H9 (cell line): ENCODE results near the gene PSKH1. TPM values are rescaled to one million over a fixed set of nuclear protein-coding genes. Genes with fewer than 3 reads are reported as not detected.
A peak's percentile ranks its signal among the peaks of the same experiment; 100 is the strongest.

Experiments used
- DNase-seq: peaks from one replicate; pipeline ENCODE4 v3.0.0-alpha.2; 2017
- H2AFZ ChIP-seq: one replicate; pipeline ENCODE4 v1.6.1; 2013; ENCODE audit warnings: mild to moderate bottlenecking, low read length, control low read depth, moderate library complexity
- H2AK5ac ChIP-seq: 2 replicates; pipeline ENCODE4 v1.6.1; 2013; ENCODE audit warnings: low read length, control low read depth, mixed read lengths; ENCODE audit not compliant: insufficient read length
- H2BK120ac ChIP-seq: one replicate; pipeline ENCODE4 v1.6.1; 2013; ENCODE audit warnings: low read depth, mild to moderate bottlenecking, low read length, control low read depth, inconsistent platforms; ENCODE audit not compliant: poor library complexity, severe bottlenecking
- H2BK12ac ChIP-seq: 2 replicates; pipeline ENCODE4 v1.6.1; 2013; ENCODE audit warnings: low read length, control low read depth, mixed read lengths, low read depth; ENCODE audit not compliant: insufficient read length
- H2BK15ac ChIP-seq: 2 replicates; pipeline ENCODE4 v1.6.1; 2013; ENCODE audit warnings: low read depth, low read length, control low read depth
- H2BK20ac ChIP-seq: one replicate; pipeline ENCODE4 v1.6.1; 2013; ENCODE audit warnings: low read depth, mild to moderate bottlenecking, low read length, control low read depth, inconsistent platforms; ENCODE audit not compliant: poor library complexity, severe bottlenecking
- H2BK5ac ChIP-seq: 2 replicates; pipeline ENCODE4 v1.6.1; 2013; ENCODE audit warnings: low read length, control low read depth, mixed read lengths; ENCODE audit not compliant: insufficient read length
- H3K14ac ChIP-seq: 2 replicates; pipeline ENCODE4 v1.6.1; 2013; ENCODE audit warnings: low read length, control low read depth; ENCODE audit not compliant: insufficient read depth
- H3K18ac ChIP-seq: 2 replicates; pipeline ENCODE4 v1.6.1; 2013; ENCODE audit warnings: low read depth, mild to moderate bottlenecking, mixed read lengths, low read length, control low read depth; ENCODE audit not compliant: insufficient read length
- H3K23ac ChIP-seq: 2 replicates; pipeline ENCODE4 v1.6.1; 2013; ENCODE audit warnings: low read length, control low read depth, mixed read lengths, low read depth; ENCODE audit not compliant: insufficient read length
- H3K23me2 ChIP-seq: 2 replicates; pipeline ENCODE4 v1.6.1; 2013; ENCODE audit warnings: low read depth, mild to moderate bottlenecking, mixed read lengths, low read length, control low read depth; ENCODE audit not compliant: insufficient read length, poor library complexity, severe bottlenecking
- H3K27ac ChIP-seq: 2 replicates; pipeline ENCODE4 v1.5.1; 2013; ENCODE audit warnings: low read length, control low read depth, mixed read lengths, low read depth; ENCODE audit not compliant: insufficient read length
- H3K27me3 ChIP-seq: 2 replicates; pipeline ENCODE4 v1.6.1; 2013; ENCODE audit warnings: low read length, control low read depth, inconsistent platforms; ENCODE audit not compliant: insufficient read depth
- H3K4ac ChIP-seq: 2 replicates; pipeline ENCODE4 v1.6.1; 2013; ENCODE audit warnings: low read depth, mild to moderate bottlenecking, control low read depth, inconsistent platforms, low read length, moderate library complexity
- H3K4me1 ChIP-seq: 2 replicates; pipeline ENCODE4 v1.6.1; 2013; ENCODE audit warnings: low read length, control low read depth, inconsistent platforms; ENCODE audit not compliant: insufficient read depth
- H3K4me2 ChIP-seq: 2 replicates; pipeline ENCODE4 v1.6.1; 2013; ENCODE audit warnings: low read length, control low read depth, mixed read lengths; ENCODE audit not compliant: insufficient read length, insufficient read depth
- H3K56ac ChIP-seq: 2 replicates; pipeline ENCODE4 v1.6.1; 2013; ENCODE audit warnings: low read depth, mild to moderate bottlenecking, mixed read lengths, low read length, control low read depth; ENCODE audit not compliant: insufficient read length
- H3K79me1 ChIP-seq: 2 replicates; pipeline ENCODE4 v1.6.1; 2013; ENCODE audit warnings: low read depth, mild to moderate bottlenecking, moderate library complexity, low read length, control low read depth, inconsistent platforms; ENCODE audit not compliant: insufficient read depth, poor library complexity, severe bottlenecking
- H3K79me2 ChIP-seq: 2 replicates; pipeline ENCODE4 v1.6.1; 2013; ENCODE audit warnings: low read length, control low read depth, inconsistent platforms; ENCODE audit not compliant: insufficient read depth
- H3K9ac ChIP-seq: 2 replicates; pipeline ENCODE4 v1.6.1; 2013; ENCODE audit warnings: low read length, control low read depth, mixed read lengths; ENCODE audit not compliant: insufficient read length; ENCODE audit errors: extremely low read depth
- H3K9me3 ChIP-seq: one replicate; pipeline ENCODE4 v1.6.1; 2013; ENCODE audit warnings: low read depth, low read length, inconsistent platforms; ENCODE audit not compliant: control insufficient read depth
- H3T11ph ChIP-seq: one replicate; pipeline ENCODE4 v1.6.1; 2013; ENCODE audit warnings: mild to moderate bottlenecking, low read length, control low read depth, inconsistent platforms
- H4K20me1 ChIP-seq: one replicate; pipeline ENCODE4 v1.6.1; 2013; ENCODE audit not compliant: control insufficient read depth, insufficient read length, insufficient read depth
- H4K5ac ChIP-seq: 2 replicates; pipeline ENCODE4 v1.6.1; 2013; ENCODE audit warnings: low read depth, mild to moderate bottlenecking, mixed read lengths, low read length, control low read depth; ENCODE audit not compliant: insufficient read length
- H4K8ac ChIP-seq: replicated peaks from 2 replicates; pipeline ENCODE4 v1.6.1; 2013; ENCODE audit warnings: low read length, control low read depth, mixed read lengths, low read depth; ENCODE audit not compliant: insufficient read length
- H4K91ac ChIP-seq: 2 replicates; pipeline ENCODE4 v1.6.1; 2013; ENCODE audit warnings: low read depth, mild to moderate bottlenecking, moderate library complexity, mixed read lengths, low read length, control low read depth; ENCODE audit not compliant: insufficient read length
- H3K27ac Mint-ChIP-seq, 3 experiments: 2 replicates in 2 of 3; 3 replicates in 1 of 3; pipeline ENCODE4 v1.8.0; 2020 to 2021; ENCODE audit warnings: mixed read lengths in 3 of 3, mild to moderate bottlenecking in 1 of 3, moderate library complexity in 1 of 3
- H3K27me3 Mint-ChIP-seq: 2 replicates; pipeline ENCODE4 v1.8.0; 2021; ENCODE audit warnings: low read depth, mild to moderate bottlenecking, moderate library complexity, mixed read lengths
- H3K36me3 Mint-ChIP-seq, 3 experiments: 2 replicates in 2 of 3; 3 replicates in 1 of 3; pipeline ENCODE4 v1.8.0; 2020 to 2021; ENCODE audit warnings: low read depth in 3 of 3, mixed read lengths in 3 of 3; ENCODE audit not compliant: insufficient read depth in 1 of 3
- H3K4me1 Mint-ChIP-seq, 2 experiments: 2 replicates each; pipeline ENCODE4 v1.8.0; 2020; ENCODE audit warnings: mixed read lengths in 2 of 2
- H3K4me3 Mint-ChIP-seq, 2 experiments: 2 replicates in 1 of 2; 3 replicates in 1 of 2; pipeline ENCODE4 v1.8.0; 2020 to 2021; ENCODE audit warnings: mild to moderate bottlenecking in 2 of 2, mixed read lengths in 2 of 2, moderate library complexity in 1 of 2
- H3K9me3 Mint-ChIP-seq, 2 experiments: 2 replicates in 1 of 2; 3 replicates in 1 of 2; pipeline ENCODE4 v1.8.0; 2020; ENCODE audit warnings: mild to moderate bottlenecking in 2 of 2, mixed read lengths in 2 of 2, moderate library complexity in 1 of 2
- CTCF ChIP-seq: fragments of 200-600 bp; sonication (generic); conservative IDR thresholded peaks from 3 replicates; pipeline ENCODE4 v1.8.0; 2021; ENCODE audit warnings: antibody characterized with exemption, mild to moderate bottlenecking
- WGBS: extraction: QIAGEN DNeasy Blood & Tissue Kit; methylation state at CpG from one replicate; pipeline ENCODE4 v1.1.7; 2013; ENCODE audit warnings: missing lambda C conversion rate, low lambda C conversion rate, mixed read lengths; ENCODE audit not compliant: insufficient read length; ENCODE audit errors: extremely low coverage; 5-methylcytosine and 5-hydroxymethylcytosine counted together
- total RNA-seq: library from RNA; stranded (reverse); gene quantifications from 2 replicates; pipeline ENCODE4 v1.2.1, GENCODE V29; 2021

The PSKH1 gene
- total RNA-seq, 1 experiment from 2014 or later = 29.1 TPM

DNA sequence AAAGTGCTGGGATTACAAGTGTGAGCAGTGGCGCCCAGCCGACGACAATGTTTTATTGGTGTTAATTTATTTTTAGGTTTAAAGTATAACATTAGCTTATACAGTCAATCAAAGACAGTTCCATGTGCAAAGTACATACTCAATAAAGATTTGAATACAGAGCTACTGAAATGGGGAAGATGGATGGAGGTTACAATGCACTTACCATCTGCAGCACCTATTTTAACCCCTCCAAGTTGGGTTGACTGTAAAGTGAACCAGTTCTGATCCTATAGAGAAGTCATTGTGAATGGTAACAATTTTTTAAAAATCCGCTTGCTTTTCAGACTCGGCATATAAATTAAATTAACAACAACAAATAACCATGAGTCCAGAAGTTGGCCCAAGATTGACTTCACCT, 679 bp upstream of the PSKH1 start:
- no peak overlapping the region for H3K23ac ChIP-seq
- no peak overlapping the region for H3K27ac ChIP-seq
- peaks cover 6% of the 10 kb centered on the region for H3K23me2 ChIP-seq
- H3K56ac ChIP-seq = no peak overlapping the region
- no peak overlapping the region for H2AK5ac ChIP-seq
- DNase-seq = no peak
- Mint-ChIP-seq H3K36me3 (no peaks in the 10 kb centered on the region), H3K4me3 (peak overlapping the region; percentile 95 to 98), H3K9me3 (no peaks in the 10 kb centered on the region), H3K27ac (peak overlapping the region; percentile 75 to 96 (median 93); a peak in 6 of 7 replicates), H3K4me1 (peaks cover 16 to 19% of the 10 kb centered on the region in 2 experiments), H3K27me3 (no peaks in the 10 kb centered on the region)
- H3K4ac ChIP-seq = no peak overlapping the region
- no peak overlapping the region for H4K5ac ChIP-seq
- H3K4me1 ChIP-seq = no peaks in the 10 kb centered on the region
- H3K18ac ChIP-seq = no peak overlapping the region
- peaks cover 8% of the 10 kb centered on the region; the same call in 1 of the 2 replicates for H3K79me2 ChIP-seq
- H2BK15ac ChIP-seq = no peak overlapping the region
- no peak overlapping the region for H2BK20ac ChIP-seq
- no peak overlapping the region for H2BK5ac ChIP-seq
- no CpG with 5 or more reads among the region's 5 CpGs for WGBS
- peaks cover 7% of the 10 kb centered on the region for H3K79me1 ChIP-seq
- no peaks in the 10 kb centered on the region for H4K20me1 ChIP-seq
- H2AFZ ChIP-seq = no peak overlapping the region
- TF ChIP-seq CTCF = no peak
- no peaks in the 10 kb centered on the region for H3K9me3 ChIP-seq
- no peak overlapping the region for H2BK12ac ChIP-seq
- H4K91ac ChIP-seq = no peak overlapping the region
- no peak overlapping the region for H3T11ph ChIP-seq
- peak overlapping the region; percentile 35 for H3K4me2 ChIP-seq
- no peak overlapping the region for H3K14ac ChIP-seq
- no peak overlapping the region for H4K8ac ChIP-seq
- H2BK120ac ChIP-seq = no peak overlapping the region
- no peaks in the 10 kb centered on the region for H3K27me3 ChIP-seq
- no peak overlapping the region for H3K9ac ChIP-seq
